ENCODE measurements around the gene KIRREL2. TPM values are rescaled to one million over a fixed set of nuclear protein-coding genes. Genes with fewer than 3 reads are reported as not detected.

Gene KIRREL2
- total RNA-seq, 2 donors from 2014 or later: 0.51 TPM; not detected in 1

- no peaks in the 10 kb centered on the region for H3K36me3 ChIP-seq
- no peak for TF ChIP-seq CTCF (IDR thresholded peaks at IDR 0.05)
- peaks cover 15 to 21% of the 10 kb centered on the region in 2 donors for H3K27me3 ChIP-seq
- H3K4me1 ChIP-seq: peaks cover 0 to 15% of the 10 kb centered on the region in 2 donors
- H3K4me3 ChIP-seq: no peak overlapping the region
- DNase-seq (ENCODE audit: low spot score): no peak
- H3K9me3 ChIP-seq: peaks cover 0 to 9% of the 10 kb centered on the region in 2 donors
- no peak overlapping the region for H3K27ac ChIP-seq
Measured at GRCh38 chr19:35843676-35844481, 12.8 kb upstream of the KIRREL2 start.

GRCh38 chr19:35844482-35845214 lies 12.1 kb upstream of the KIRREL2 start:
- Histone ChIP-seq H3K27ac (no peak overlapping the region), H3K9me3 (peaks cover 0 to 1% of the 10 kb centered on the region in 2 donors), H3K27me3 (peaks cover 15 to 29% of the 10 kb centered on the region in 2 donors), H3K36me3 (no peaks in the 10 kb centered on the region), H3K4me3 (peak overlapping the region in 1 of 2 donors; percentile 40), H3K4me1 (peaks cover 0 to 15% of the 10 kb centered on the region in 2 donors)
- TF ChIP-seq CTCF (IDR thresholded peaks at IDR 0.05): no peak
- DNase-seq (ENCODE audit: low spot score): no peak

GRCh38 chr19:35845215-35846037 lies 11.3 kb upstream of the KIRREL2 start:
- H3K4me3 ChIP-seq: peak overlapping the region; percentile 9 to 40
- DNase-seq (ENCODE audit: low spot score): no peak
- H3K27me3 ChIP-seq: peaks cover 15 to 29% of the 10 kb centered on the region in 2 donors

GRCh38 chr19:35846038-35846668 lies 10.6 kb upstream of the KIRREL2 start:
- H3K4me3 ChIP-seq: peak overlapping the region in 1 of 2 donors; percentile 40
- H3K27ac ChIP-seq: no peak overlapping the region
- no peaks in the 10 kb centered on the region for H3K9me3 ChIP-seq
- TF ChIP-seq CTCF (IDR thresholded peaks at IDR 0.05): no peak
- no peaks in the 10 kb centered on the region for H3K36me3 ChIP-seq
- H3K4me1 ChIP-seq: peaks cover 0 to 15% of the 10 kb centered on the region in 2 donors
- H3K27me3 ChIP-seq: peaks cover 15 to 32% of the 10 kb centered on the region in 2 donors
- DNase-seq (ENCODE audit: low spot score): no peak

More at GRCh38 chr19:35845215-35846037, 11.3 kb upstream of the KIRREL2 start:
- peaks cover 0 to 15% of the 10 kb centered on the region in 2 donors for H3K4me1 ChIP-seq
- no peaks in the 10 kb centered on the region for H3K36me3 ChIP-seq
- no peak overlapping the region for H3K27ac ChIP-seq
- no peaks in the 10 kb centered on the region for H3K9me3 ChIP-seq
- no peak for TF ChIP-seq CTCF (IDR thresholded peaks at IDR 0.05)

- TF ChIP-seq CTCF (IDR thresholded peaks at IDR 0.05): no peak
- H3K27me3 ChIP-seq: peaks cover 15 to 32% of the 10 kb centered on the region in 2 donors
- DNase-seq (ENCODE audit: low spot score): no peak
Measured at GRCh38 chr19:35847911-35848310, 8.8 kb upstream of the KIRREL2 start.

More at GRCh38 chr19:35847911-35848310, 8.8 kb upstream of the KIRREL2 start:
- Histone ChIP-seq H3K4me3 (no peak overlapping the region), H3K27ac (no peak overlapping the region), H3K4me1 (peaks cover 0 to 15% of the 10 kb centered on the region in 2 donors), H3K9me3 (no peaks in the 10 kb centered on the region), H3K36me3 (no peaks in the 10 kb centered on the region)

Measured in right atrium auricular region (tissue), 2 donors.